Activated naive CD4-positive, alpha-beta T cell (primary cell): Measurements from ENCODE around the gene RNASET2.
"Not testable (repeated sequence)": the region's sequence is repeated elsewhere in the genome, so short reads cannot be mapped to it uniquely, and the experiment has no call there.

Experiments
- DNase-seq, 4 experiments: peaks; one replicate each; lab custom pipeline; 2025; lab: John Stamatoyannopoulos, UW

The RNASET2 gene

DNA sequence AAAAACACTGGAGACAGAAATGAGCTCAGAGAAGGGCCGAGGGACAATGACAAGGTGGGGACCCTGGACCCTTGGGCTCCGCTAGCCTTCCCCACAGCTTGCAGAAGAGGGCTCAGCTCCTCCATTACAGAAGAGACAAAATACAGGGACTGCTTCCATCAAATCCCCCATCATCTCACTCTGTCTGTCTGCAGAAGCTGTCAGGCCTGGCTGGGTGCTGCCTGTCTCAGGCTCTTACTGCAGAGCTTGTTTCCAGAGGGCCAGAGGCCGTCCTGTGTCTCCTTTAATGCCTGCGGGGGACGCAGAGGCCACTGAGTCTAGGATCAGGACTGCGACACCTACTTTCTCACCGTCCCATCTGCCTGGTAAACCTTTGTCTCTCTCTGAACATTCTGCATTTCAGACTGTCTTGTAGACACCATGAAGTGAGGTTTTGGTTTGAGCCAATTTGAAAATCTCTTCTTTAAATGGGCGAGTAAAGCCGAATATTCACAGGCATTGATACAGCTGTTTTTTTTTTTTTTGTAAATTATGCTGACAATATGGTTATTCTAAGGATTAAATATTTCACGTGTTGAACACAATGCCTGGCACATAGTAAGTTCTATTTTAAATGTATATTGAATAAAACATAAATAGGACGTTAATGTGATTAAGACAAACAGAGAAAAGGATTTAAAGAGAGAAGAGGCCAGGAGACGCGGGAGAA is 28.3 kb downstream of the RNASET2 start:
- no peak for DNase-seq

DNA sequence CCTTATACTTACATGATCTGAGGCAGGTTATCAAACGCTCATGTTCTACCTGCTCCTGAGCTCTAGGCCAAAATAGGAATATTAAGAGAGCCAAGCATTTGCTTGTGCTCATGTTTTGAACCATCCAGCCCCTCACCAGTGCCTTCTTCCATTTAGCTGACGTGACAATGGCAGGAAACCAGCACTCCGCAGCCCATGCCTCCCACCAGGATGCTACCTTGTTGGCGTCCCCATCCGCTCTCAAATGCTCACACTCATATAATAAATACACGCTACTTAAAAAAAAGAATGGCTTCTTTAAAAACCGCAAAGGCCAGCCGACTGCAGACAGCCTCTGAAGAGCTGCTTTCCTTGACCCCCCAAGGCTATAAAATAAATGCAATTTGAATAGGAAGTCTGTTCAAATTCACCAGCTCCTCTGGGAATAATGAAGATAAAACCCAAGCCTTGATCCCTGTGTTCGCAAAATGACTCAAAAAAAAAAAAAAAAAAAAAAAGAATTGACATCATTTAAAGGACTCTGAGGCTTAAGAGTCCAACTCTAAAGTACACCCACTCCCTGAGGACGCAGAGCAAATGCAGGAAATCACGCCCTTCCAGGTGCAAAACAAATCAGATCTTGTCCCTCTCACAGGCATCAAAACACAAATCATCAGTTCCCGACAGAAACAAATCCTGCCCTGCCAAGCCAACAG is 29.0 kb downstream of the RNASET2 start:
- no peak for DNase-seq

DNA sequence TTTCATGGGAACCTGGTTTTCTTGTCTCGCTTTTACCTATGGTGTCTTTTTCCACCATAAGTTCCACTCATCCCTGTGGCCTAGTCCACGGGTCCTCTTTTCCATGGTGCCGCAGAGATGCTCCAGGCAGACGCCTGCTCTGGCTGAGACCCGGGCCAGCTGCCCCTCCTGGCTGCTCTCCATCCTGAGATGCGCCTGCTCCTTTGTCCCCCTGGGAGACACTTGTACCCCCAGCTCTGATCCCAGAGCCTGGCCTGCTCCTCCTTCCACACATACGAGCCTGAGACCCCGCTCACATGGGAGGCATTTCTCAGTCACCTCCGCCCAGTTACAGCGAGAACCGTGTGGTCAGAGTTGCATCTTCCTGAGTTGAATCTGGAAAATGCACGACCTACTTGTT is 29.6 kb downstream of the RNASET2 start:
- DNase-seq, result no peak

DNA sequence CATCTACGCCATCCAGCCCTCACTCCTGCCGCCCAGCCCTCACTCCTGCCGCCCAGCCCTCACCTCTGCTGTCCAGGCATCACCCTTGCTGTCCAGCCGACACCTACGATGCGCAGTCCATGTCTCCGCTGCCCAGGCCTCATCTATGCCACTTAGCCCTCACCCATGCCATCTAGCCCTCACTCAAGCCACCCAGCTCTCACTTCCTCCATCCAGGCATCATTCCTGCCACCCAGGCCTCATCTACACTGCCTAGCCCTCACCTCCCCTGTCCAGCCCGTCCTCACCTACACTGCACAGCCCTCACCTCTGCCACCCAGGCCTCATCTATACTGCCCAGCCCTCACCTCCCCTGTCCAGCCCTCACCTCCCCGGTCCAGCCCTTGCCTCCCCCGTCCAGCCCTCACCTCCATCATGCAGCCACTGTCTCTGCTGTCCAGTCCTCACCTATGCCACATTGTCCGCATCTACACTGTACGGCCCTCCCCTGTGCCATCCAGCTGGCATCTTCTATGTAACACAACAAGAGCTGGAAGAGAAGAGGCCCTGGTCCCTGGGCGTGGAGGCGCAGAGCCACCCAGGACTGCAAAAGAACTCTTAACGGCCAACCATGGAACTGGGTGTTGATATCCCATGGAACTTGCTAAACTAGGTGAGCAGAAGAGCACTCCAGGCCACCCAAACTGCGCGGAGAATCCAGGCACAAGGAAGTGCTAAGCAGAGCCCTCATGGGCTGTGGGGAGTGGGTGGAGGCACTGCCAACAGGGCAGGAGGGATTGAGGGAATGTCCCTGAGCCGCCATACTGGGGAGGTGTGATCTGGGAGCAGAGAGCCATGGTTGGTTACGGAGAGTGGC is 31.0 kb downstream of the RNASET2 start:
- no peak for DNase-seq

DNA sequence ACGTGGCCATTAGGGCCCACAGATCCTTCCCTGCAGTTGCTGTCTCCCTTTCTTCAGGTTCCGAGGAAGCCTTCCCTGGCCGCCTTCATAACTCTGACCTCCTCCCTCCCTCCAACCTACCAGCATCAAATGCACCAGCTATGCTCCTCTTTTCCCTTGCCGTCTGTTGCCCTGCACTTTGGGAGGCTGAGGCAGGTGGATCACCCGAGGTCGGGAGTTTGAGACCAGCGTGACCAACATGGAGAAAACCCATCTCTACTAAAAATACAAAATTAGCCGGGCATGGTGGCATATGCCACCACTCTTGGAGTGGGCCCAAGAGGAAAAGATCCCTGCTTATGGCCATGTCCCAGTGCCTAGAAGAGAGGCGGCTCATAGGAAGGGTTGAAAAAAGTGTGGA is 31.8 kb downstream of the RNASET2 start:
- DNase-seq, result no peak

DNA sequence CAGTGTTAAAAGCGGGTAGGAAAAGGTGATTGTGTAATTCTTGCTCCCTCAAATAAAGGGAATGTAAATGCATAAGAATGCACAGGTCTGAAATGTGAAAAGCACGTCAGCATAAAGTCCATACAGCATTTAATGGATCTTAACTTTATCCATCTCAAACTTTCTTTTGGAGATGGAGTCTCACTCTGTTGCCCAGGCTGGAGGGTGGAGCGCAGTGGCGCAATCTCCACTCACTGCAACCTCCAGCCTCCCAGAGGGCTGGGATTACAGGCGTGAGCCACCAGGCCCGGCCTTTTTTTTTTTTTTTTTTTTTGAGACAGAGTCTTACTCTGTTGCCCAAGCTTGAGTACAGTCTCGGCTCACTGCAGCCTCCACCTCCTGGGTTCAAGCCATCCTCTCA is 33.4 kb downstream of the RNASET2 start:
- no peak for DNase-seq

DNA sequence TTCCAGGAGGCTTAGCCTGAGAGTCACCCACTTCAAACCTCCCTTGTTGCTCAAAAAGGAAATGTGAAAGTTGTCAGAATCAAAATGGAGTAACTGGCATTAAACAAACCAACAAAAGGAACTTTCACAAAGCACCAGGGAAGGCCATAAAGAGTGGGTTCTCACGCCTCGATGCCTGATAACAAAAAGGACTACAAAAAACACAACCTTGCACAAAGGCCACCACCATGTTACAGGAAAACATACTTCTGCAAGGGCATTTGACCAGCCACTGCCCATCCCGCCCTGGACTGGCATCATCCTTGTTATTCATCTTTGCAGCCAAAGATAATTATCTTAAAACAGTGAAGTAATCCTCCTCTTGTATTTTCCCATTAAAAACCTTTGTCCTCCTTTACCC is 34.8 kb downstream of the RNASET2 start:
- no peak for DNase-seq

DNA sequence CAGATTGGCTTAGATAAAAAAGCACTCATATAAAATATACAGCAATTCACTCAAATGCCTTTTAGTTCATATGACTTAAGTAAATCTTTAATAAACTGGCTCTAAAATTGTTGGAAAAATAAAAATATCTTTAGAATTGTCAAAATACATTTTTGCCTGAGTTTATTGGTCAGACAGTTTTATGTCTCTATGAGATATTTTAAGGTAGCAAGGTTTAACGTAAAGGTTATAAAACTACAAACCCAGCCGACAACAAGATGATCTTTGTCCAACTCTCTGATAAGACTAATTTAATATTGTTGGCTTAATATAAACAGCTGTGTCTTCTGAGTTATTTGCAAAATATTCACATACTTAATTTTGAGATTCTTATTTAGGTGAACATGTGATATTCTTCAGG is 39.5 kb downstream of the RNASET2 start:
- no peak for DNase-seq

DNA sequence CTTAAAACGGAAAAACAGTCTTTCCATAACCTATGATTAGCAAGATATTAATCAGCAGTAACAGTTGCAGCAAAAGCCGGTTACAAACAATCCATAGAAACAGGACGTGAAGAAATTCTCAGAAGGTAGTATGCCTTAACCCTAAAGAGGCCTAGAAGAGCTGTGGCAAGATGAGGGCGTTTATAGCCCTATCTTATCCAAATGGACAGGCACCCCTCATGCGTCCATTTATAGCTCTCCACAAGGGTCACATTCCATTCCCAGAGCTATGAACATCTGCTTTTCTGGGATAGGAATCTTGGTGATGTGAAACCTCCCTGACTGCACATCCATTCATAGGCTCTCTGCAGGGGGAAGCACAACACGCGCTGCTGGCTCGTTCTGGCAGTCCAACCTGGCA is 40.9 kb downstream of the RNASET2 start:
- DNase-seq, result not testable (repeated sequence)

DNA sequence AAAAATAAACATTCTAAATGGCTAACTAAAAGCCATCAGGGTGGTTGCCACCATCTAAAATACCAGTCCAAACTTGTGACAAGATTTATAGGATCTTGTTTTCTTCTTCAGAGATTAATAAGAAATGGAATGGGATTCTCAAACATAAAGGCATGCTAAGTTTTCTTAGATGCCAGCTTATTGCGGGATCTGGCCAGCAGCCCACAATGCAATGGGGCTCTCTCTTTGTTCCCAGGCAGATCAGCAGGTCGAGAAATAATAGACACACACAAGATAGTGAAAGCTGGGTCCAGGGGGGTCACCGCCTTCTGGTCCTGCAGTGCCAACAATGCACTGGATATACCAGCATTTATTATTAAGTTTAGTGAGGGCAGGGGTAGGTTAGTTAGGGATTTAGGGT is 41.4 kb downstream of the RNASET2 start:
- not testable (repeated sequence) for DNase-seq

DNA sequence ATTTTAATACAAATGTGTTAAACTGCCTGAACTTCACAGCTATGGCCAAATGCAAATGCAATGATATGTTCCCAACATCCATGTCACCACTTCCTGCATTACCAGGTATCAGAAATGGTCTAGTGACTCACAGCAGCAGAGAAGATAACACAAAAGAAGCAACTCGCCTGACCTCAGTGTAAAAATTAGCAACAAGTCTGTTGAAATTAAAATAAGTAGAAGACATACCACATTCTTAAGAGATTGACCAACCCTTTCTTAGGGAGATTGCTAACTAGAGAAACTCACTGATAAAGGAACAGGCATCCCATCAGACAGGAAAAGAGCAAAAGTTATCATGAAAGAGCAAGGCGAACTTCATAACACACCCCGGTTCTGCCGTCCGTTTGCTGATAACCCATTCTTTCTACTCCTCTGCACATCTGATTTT is 45.1 kb downstream of the RNASET2 start:
- DNase-seq, result no peak

DNA sequence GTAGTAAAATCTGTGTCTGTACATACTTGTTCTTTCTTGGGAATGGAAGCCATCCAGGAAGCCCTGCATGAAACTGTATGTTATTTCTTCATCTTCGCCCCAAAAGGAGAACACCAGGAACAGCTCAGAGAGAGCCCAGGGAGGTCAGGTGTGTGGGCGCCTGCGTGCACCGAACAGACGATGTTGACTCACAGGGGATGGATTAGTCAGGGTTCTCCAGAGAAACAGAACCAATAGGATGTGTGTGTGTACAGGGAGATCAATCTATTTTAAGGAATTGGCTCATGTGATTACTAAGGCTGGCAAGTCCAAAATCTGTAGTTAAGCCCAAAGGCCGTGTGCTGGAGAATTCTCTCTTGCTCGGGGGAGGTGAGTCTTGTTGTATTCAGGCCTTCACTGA is 45.7 kb downstream of the RNASET2 start:
- DNase-seq, result no peak

DNA sequence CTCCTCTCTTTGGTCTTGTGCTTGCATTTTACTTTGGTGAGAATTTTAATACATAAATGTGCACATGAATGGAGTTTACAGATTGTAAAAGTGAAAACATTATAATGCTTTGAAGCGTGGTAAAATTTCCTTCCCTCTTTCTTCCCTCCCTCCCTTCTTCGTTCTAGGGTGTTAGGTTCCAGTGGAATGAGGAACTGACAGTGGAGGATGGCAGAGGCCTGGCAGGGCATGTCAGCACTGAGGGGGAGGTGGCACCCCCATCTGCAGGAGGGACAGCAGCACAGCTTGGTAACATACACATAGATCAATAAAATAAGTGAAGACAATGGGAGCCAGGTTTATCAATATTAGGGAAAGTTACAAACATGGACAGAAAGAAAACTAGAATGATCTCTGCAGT is 47.5 kb downstream of the RNASET2 start:
- no peak for DNase-seq

DNA sequence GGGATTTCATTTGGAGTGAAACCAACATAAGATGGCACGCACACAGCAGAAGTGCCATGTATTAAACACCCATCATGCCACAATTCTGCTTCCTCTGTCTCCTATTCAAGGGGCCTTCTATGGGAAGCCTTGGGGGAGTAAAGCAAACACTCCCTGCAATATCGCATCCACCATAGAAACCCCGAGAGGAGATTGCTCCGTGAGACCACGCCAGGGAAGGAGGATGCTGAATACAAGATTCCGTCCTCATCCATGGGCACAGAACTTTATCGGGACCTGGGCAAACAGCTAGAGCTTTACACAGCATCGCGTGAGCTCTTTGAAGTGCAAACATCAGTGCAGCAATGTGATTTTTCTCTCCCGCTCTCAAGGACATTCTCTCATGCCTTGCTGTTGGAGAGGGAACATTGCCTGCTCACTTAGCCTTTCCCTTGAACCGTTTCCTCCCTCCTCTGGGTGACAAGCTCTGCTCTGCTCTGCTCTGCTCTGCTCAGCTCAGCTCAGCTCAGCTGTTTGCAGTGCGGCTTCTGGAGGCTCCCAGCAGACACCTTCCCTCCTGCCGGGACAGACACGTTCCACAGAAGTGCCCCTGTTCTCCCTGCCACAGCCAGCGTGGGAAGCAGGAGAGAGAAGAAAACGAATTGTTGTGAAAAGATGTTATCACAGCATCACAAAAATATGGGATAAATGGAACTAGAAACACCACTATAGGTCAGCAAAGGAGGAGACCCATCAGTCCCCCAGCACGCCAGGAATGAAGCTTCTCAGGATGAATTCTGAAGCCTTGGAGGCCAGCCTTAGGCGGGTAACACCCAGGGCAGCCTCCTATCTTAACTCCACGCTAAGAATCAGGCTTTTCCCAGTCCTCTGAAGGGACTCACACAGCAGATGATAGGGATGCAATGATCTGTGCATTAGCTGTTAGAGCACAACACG is 48.2 kb downstream of the RNASET2 start:
- no peak for DNase-seq

DNA sequence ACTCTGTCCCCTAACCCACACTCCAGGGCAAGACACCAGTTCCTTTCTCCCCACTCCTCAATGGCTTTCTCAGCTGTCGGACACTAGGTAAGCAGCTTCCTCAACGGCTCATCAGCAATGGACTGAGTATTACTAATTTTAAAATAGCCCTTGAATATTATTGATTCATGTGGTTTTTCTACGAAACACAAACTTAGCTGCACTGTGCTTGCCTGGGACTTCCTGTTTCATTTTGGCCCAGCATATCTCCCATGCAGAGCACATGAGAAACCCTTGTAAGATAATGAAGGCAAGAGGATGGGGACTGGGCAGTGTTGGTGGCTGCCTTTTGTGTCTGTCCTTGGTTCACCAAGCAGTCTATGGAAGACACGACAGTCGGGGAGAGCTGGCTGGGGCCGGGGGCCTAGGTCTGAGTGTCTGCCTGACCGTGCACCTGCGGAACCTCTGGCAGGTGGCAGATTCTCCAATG is 48.9 kb downstream of the RNASET2 start:
- DNase-seq, result no peak

DNA sequence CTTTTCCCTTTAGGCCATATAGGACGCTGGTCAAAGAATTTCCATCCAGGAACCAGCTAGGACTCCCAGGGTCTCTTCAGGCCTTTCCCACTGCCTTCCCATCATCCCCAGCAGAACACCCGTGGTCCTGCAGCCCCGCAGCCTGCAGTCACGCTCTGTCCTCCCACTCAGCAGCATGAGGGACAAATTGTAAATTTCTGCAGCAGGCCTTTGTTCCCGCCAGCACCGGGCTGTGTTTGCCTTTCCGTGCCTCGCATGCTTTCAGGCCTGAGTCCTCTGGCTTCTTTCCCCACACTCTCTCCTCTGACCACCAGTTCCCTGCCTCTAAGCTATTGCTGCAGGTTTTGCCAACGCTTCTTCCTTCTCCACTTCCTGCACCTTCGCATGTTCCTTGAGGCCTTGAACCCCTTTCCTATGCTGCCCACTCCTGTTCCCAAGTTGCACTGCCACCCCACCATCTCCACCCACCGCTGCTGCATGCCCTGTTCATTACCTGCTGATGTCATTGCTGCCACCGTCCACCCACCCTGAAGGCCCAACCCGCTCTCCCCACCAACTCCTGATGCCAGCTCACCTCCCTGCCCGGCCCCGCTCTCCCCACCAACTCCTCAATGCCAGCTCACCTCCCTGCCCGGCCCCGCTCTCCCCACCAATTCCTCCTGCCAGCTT is 49.8 kb downstream of the RNASET2 start:
- no peak for DNase-seq

DNA sequence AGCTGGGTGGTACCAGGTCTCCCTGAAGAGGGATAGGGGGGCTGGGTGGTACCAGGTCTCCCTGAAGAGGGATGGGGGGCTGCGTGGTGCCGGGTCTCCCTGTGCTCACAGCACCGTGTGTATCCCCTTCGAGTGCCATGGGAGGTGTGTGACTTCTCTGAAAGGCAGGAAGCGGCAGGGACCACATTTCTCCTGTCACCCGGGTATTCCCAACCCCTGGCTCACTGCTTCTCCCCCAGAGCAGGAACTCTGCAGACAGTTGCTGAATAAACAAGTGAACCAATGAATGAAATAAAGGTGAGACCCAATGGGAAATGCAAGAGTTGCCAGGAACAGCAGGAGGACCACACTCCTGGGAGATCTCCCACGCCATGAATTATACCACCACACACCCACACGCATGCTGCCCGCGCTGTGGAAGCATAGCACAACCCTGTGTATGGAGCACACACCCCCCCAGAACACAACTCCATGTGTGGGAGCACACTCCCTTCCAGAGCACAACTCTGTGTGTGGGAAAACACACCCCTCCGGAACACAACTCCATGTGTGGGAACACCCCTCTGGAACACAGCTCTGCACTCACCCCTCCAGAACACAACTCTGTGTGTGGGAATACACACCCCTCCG is 50.7 kb downstream of the RNASET2 start:
- no peak for DNase-seq

DNA sequence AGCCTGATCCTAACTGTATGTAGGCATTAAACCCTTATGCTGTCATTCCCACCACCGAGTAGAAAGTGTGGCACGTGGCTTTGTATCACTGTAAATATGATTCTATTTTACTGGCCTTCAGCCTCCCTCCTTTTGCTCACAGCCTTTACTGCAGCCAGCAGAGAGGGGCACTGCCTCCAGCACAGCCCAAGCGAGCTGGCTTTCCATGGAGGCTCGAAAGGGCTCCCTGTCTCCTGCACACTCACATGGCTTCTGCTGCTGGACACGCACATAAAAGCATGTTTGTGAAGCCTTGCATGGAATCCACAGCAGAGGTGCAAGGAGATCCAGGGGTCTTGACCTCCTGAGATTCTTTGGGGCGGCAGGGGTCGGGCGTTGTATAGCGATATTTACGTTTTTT is 51.3 kb downstream of the RNASET2 start:
- DNase-seq, result no peak

DNA sequence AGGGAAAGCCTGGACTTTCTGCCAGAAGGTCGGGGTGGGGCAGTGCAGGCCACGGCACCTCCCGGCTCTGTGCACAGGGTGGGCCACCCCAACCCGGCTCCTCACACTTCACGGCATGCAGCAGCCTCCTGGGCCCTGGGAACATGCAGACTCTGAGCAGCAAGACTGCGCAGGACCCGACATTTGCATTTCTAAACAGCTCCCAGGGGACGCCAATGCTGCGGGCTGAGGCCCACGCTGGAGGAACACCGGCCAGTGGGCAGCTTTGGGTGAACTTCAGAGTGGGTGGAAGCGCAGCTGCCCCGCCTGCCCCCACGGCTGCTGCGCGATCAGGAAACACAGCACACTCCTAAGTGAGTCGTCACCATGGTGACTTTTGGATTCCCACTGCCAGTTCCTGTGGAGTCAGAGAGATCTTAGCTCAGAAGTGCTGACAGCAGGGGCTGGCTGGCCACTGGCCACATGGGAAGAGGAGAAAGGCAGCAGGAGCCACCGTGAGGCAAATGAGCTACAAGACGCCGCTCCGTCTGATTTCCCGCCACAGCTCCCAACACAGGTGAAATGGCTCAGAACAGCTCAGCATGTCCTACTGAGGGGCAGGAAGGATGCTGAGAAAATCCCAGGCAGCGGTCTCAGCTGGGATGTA is 52.1 kb downstream of the RNASET2 start:
- DNase-seq, result no peak

DNA sequence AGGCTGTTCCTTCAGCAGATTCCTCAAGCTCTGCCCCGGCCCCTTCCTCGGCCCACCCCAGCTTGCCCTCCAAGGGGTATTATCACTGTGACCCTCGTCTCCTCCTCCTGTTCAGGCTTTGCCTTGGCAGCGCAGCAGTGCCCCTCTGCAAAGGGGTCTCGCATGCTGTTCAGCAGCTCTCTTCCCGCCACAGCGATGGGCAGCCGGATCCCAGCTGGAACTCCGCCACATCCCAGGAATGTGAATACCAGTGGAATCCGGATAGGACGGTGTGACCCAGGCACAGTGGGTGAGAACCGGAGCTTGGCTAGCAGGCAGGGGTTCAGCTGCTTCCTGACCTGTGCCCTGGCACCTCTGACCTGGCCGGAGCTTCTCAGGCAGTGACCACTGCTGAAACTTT is 52.9 kb downstream of the RNASET2 start:
- DNase-seq, result no peak
